ENCODE results near the gene GSTO2.

Gene GSTO2

DNA sequence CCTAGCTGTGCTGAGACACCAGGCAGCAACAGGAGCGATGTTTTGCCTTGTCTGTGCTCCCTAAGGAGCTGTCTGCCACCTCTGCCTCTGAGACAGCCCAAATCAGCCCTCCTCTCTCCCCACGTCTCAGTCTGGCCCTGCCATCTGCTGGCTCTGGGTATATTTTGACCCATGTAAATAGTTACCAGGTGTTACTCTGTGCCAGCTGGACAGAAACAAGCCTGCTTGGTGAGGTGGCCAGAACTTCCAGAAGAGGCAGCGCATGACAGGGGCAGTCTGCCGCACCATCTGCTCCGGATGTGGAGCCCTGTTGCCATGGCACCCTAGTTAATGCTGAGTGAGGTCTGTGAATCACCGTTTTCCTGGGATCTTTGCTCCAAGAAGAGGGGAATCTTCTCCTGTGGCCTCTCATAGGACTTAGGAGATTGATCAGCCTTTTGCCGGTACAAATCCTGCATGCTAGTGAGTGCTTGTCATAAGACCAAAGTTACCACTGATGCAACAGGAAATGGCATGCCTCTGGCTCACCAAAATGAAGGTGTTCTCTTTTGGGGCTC is 31.8 kb downstream of the GSTO2 start:
- Mint-ChIP-seq H3K4me1 (ENCODE audit: low read depth) (peaks cover 30% of the 10 kb centered on the region), H3K36me3 (ENCODE audit: low read depth) (peaks cover 2% of the 10 kb centered on the region), H3K9me3 (peaks cover 8% of the 10 kb centered on the region), H3K4me3 (peak overlapping the region; percentile 53), H3K27me3 (ENCODE audit: low read depth) (no peaks in the 10 kb centered on the region), H3K27ac (peak overlapping the region; percentile 73)
- no peak for DNase-seq (ENCODE audit: low spot score)

- H3K27me3 Mint-ChIP-seq (ENCODE audit: low read depth), result no peaks in the 10 kb centered on the region
- H3K36me3 Mint-ChIP-seq (ENCODE audit: low read depth), result peaks cover 2% of the 10 kb centered on the region
- no peak overlapping the region for H3K27ac Mint-ChIP-seq
- no peak for DNase-seq (ENCODE audit: low spot score)
- H3K4me3 Mint-ChIP-seq, result no peak overlapping the region
- peaks cover 34% of the 10 kb centered on the region for H3K4me1 Mint-ChIP-seq (ENCODE audit: low read depth)
- H3K9me3 Mint-ChIP-seq, result peaks cover 8% of the 10 kb centered on the region
Observed at GRCh38 chr10:104301907-104302690, 33.1 kb downstream of the GSTO2 start.

DNA sequence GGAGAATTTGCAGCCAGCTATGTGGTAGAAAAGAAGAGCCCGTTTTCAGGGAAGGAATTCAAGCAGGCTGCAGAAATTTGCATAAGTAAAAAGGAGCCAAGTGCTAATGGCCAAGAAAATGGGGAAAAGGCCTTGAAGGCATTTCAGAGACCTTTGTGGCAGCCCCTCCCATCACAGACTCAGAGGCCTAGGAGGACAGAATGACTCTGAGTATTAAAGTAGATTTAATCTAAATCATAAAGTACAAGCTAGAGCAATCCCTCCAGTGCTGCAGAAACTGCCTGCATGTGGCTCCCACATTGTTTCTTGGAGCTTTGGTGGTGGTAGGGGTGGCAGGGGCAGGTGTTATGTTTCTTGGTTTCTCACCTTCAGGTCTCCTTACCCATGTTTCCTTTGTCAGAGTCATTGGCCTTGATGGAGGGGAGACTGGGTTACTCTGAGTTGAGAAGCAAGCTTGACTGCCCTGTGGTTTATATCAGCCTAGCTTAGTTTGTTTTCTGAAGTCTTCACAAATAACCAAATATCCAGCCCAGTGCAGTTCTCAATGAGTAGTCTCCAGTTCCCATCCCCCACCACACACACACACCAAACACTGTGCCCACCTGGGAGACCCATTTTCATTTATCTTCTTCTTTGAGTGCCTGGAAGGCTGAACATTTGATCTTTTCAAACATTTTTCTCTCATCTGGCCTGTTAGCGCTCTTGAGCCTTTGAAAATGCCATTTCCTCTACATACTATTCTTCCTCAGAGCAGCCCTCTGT is 34.8 kb downstream of the GSTO2 start:
- H3K4me3 Mint-ChIP-seq, result no peak overlapping the region
- peaks cover 8% of the 10 kb centered on the region for H3K9me3 Mint-ChIP-seq
- no peak for DNase-seq (ENCODE audit: low spot score)
- peaks cover 45% of the 10 kb centered on the region for H3K4me1 Mint-ChIP-seq (ENCODE audit: low read depth)
- H3K36me3 Mint-ChIP-seq (ENCODE audit: low read depth), result peaks cover 4% of the 10 kb centered on the region
- no peak overlapping the region for H3K27ac Mint-ChIP-seq
- no peaks in the 10 kb centered on the region for H3K27me3 Mint-ChIP-seq (ENCODE audit: low read depth)

GRCh38 chr10:104304356-104304745 is 35.4 kb downstream of the GSTO2 start:
- H3K36me3 Mint-ChIP-seq (ENCODE audit: low read depth), result peaks cover 7% of the 10 kb centered on the region
- no peaks in the 10 kb centered on the region for H3K27me3 Mint-ChIP-seq (ENCODE audit: low read depth)
- no peak overlapping the region for H3K4me3 Mint-ChIP-seq
- no peak overlapping the region for H3K27ac Mint-ChIP-seq
- peaks cover 8% of the 10 kb centered on the region for H3K9me3 Mint-ChIP-seq
- H3K4me1 Mint-ChIP-seq (ENCODE audit: low read depth), result peaks cover 45% of the 10 kb centered on the region
- DNase-seq (ENCODE audit: low spot score), result no peak

DNA sequence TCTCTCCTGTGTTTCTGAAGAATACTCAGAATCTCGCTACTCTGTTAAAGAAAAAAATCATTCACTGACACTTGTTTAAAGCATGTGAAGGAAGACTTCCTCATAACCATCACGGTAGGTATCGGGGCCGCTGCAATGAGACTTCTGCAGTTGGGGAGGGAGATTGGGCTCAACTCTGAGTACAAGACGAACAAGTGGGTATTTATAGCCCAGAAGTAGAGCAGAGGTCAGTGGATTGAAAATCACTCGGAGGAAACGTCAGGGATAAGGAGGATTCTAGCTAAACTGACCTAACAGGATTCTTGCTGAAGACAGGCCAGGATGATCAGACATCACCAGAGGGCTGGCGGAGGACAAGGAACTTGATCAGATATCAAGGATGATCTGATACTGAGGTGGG is 35.9 kb downstream of the GSTO2 start:
- H3K9me3 Mint-ChIP-seq, result peaks cover 8% of the 10 kb centered on the region
- H3K4me1 Mint-ChIP-seq (ENCODE audit: low read depth), result peaks cover 44% of the 10 kb centered on the region
- peaks cover 10% of the 10 kb centered on the region for H3K36me3 Mint-ChIP-seq (ENCODE audit: low read depth)
- H3K27me3 Mint-ChIP-seq (ENCODE audit: low read depth), result no peaks in the 10 kb centered on the region
- no peak overlapping the region for H3K27ac Mint-ChIP-seq
- H3K4me3 Mint-ChIP-seq, result no peak overlapping the region
- no peak for DNase-seq (ENCODE audit: low spot score)

- peaks cover 22% of the 10 kb centered on the region for H3K36me3 Mint-ChIP-seq (ENCODE audit: low read depth)
- peaks cover 5% of the 10 kb centered on the region for H3K9me3 Mint-ChIP-seq
- H3K27me3 Mint-ChIP-seq (ENCODE audit: low read depth), result no peaks in the 10 kb centered on the region
- peaks cover 34% of the 10 kb centered on the region for H3K4me1 Mint-ChIP-seq (ENCODE audit: low read depth)
- H3K4me3 Mint-ChIP-seq, result no peak overlapping the region
- H3K27ac Mint-ChIP-seq, result no peak overlapping the region
- no peak for DNase-seq (ENCODE audit: low spot score)
Observed at GRCh38 chr10:104306897-104307296, 37.9 kb downstream of the GSTO2 start.

DNA sequence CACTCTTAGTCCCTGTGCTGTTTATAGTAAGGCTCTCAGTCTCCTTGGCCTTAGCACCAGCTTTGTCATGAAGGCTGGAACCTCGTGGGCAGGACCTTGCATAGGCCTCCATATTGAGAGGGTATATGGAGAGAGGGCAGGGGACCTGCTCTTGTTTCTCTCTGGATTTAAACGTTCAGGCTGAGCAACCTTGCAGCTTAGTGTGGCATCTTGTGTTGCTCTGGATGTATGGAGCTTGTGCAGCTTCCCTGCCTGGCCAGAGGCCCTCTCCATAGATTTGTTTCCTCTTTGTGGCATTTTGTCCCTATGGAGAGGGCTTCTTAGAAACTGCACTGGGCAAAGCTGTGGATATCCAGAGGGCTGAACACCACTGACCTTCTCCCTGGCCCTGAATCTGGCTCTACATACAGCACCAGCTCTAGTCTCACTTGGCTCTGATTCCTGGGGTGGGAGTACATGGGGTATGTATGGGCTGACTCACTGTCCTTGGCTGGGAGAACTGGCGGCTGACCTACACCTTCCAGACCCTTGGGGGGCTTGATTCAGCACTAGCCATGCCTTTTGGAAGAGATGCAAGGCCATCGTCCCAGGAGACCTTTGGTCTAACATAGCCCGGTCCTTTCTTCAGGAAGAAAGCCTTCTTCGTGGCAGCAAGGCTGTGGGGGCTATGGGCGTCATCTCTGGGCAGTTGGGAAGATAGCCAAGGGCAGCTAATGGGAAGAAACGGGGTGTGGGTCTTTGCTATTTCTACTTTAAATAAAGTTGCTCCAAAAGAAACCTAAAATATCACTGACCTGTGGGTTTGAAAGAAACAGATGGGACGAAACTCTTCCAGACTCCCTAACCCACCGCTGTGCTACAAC is 38.8 kb downstream of the GSTO2 start:
- no peaks in the 10 kb centered on the region for H3K27me3 Mint-ChIP-seq (ENCODE audit: low read depth)
- no peak for DNase-seq (ENCODE audit: low spot score)

DNA sequence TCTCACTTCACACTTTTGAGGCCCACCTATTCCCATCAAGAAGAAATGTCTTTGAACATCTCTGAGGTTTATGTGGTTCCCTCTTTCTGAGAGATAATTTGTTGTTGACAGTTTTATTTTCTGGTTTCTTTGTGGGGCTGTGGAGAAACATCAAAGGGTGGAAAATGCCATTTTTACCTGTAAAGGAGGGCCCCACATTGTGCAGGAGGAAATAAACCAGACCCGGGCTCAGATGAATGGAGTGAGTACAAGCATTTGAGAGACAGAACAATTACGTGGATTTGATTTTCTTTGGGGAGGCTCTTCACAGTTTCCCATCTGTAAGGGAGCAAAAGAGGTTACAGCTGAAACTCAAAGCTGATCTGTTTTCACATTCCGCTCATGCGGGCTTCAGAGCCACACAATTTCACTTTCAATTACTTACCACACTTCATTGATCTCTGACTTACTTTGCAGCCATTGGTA is 39.5 kb downstream of the GSTO2 start:
- Mint-ChIP-seq H3K36me3 (ENCODE audit: low read depth) (peaks cover 27% of the 10 kb centered on the region), H3K27ac (peak overlapping the region; percentile 78), H3K4me3 (peak overlapping the region; percentile 68), H3K27me3 (ENCODE audit: low read depth) (no peaks in the 10 kb centered on the region), H3K9me3 (no peaks in the 10 kb centered on the region), H3K4me1 (ENCODE audit: low read depth) (peaks cover 34% of the 10 kb centered on the region)
- DNase-seq (ENCODE audit: low spot score), result peak; percentile 43

More for the DNA sequence above, 38.8 kb downstream of the GSTO2 start:
- Mint-ChIP-seq H3K36me3 (ENCODE audit: low read depth) (peaks cover 22% of the 10 kb centered on the region), H3K4me3 (peak overlapping the region; percentile 68), H3K4me1 (ENCODE audit: low read depth) (peaks cover 34% of the 10 kb centered on the region), H3K9me3 (no peaks in the 10 kb centered on the region), H3K27ac (peak overlapping the region; percentile 78)

GRCh38 chr10:104309980-104310978 is 41.3 kb downstream of the GSTO2 start:
- peaks cover 39% of the 10 kb centered on the region for H3K36me3 Mint-ChIP-seq (ENCODE audit: low read depth)
- no peak overlapping the region for H3K27ac Mint-ChIP-seq
- no peak for DNase-seq (ENCODE audit: low spot score)
- peaks cover 32% of the 10 kb centered on the region for H3K4me1 Mint-ChIP-seq (ENCODE audit: low read depth)
- H3K4me3 Mint-ChIP-seq, result no peak overlapping the region
- H3K27me3 Mint-ChIP-seq (ENCODE audit: low read depth), result no peaks in the 10 kb centered on the region
- no peaks in the 10 kb centered on the region for H3K9me3 Mint-ChIP-seq

GRCh38 chr10:104311184-104311720 is 42.3 kb downstream of the GSTO2 start:
- Mint-ChIP-seq H3K4me1 (ENCODE audit: low read depth) (peaks cover 25% of the 10 kb centered on the region), H3K4me3 (no peak overlapping the region), H3K36me3 (ENCODE audit: low read depth) (peaks cover 37% of the 10 kb centered on the region), H3K27ac (no peak overlapping the region), H3K27me3 (ENCODE audit: low read depth) (no peaks in the 10 kb centered on the region), H3K9me3 (no peaks in the 10 kb centered on the region)
- no peak for DNase-seq (ENCODE audit: low spot score)

DNA sequence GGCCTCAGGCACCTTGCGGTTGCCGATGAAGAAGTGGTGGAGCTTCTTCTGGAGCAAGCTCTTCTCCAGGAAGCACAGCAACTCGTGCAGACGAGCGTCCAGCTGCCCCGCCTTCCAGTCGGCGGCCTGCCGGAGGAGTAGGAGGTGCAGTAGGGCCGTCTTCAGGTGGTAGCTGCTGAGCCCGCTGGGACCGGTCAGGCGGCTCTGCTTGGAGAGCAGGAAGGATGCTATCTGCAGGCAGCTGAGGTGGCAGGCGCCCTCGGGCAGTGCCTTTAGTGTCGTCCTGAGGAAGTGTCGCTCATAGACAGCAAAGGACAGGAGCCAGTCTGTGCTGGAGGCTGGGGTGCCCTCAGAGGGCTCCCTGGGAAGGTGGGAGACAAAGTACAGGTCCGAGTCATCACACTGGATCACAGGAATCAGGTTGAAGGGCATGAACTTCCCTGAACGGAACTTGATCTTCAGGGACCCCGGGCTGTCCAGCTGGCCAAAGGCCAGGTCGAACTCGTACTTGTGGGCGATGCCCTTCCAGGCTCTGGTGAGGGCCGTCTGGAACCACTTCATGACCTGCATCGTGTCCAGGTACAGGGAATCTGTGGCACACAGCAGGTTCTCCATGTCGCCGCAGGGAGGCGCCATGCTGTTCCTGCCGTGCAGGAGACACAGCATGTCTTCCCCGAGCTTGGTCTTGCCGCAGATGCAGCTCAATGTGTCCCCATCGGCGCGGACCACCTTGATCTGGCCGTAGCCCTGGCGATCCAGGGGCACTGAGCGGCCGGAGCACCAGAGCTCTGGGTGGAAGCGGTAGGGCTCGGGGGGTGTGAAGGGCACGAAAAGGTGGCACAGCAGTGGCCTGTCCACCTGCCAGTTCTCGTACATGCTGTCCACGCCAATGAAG is 45.9 kb downstream of the GSTO2 start:
- Mint-ChIP-seq H3K36me3 (ENCODE audit: low read depth) (peaks cover 29% of the 10 kb centered on the region), H3K4me3 (no peak overlapping the region), H3K9me3 (no peaks in the 10 kb centered on the region), H3K27me3 (ENCODE audit: low read depth) (no peaks in the 10 kb centered on the region), H3K4me1 (ENCODE audit: low read depth) (peaks cover 20% of the 10 kb centered on the region), H3K27ac (no peak overlapping the region)
- DNase-seq (ENCODE audit: low spot score), result no peak

- peaks cover 20% of the 10 kb centered on the region for H3K4me1 Mint-ChIP-seq (ENCODE audit: low read depth)
Observed at GRCh38 chr10:104315486-104315921, 46.5 kb downstream of the GSTO2 start.

More at GRCh38 chr10:104315486-104315921, 46.5 kb downstream of the GSTO2 start:
- peaks cover 24% of the 10 kb centered on the region for H3K36me3 Mint-ChIP-seq (ENCODE audit: low read depth)
- H3K4me3 Mint-ChIP-seq, result no peak overlapping the region
- no peaks in the 10 kb centered on the region for H3K27me3 Mint-ChIP-seq (ENCODE audit: low read depth)
- no peaks in the 10 kb centered on the region for H3K9me3 Mint-ChIP-seq
- DNase-seq (ENCODE audit: low spot score), result no peak
- no peak overlapping the region for H3K27ac Mint-ChIP-seq

Measured in T-helper 2 cell treated with Interferon-gamma antibody and Interleukin-4, amounts not matched to agents 5 μg/mL and 100 μg/mL, for 36 hours (primary cell).